ENCODE data around the gene ECSCR. TPM values are rescaled to one million over a fixed set of nuclear protein-coding genes. Genes with fewer than 3 reads are reported as not detected.
A peak's percentile ranks its signal among the peaks of the same experiment; 100 is the strongest.
"Not testable (repeated sequence)": the region's sequence is repeated elsewhere in the genome, so short reads cannot be mapped to it uniquely, and the experiment has no call there.

Gene ECSCR
- total RNA-seq, 1 donor from 2014 or later, result 48.8 TPM

GRCh38 chr5:139482050-139482889, 19.7 kb upstream of the ECSCR start, which contains the start of gene STING1:
STING1 (minus strand) TSS chr5:139482758; CDS start chr5:139481704, 1,054 bp downstream.
- H3K9me3 ChIP-seq, result no peaks in the 10 kb centered on the region
- H3K27me3 ChIP-seq (ENCODE audit: low read depth), result no peaks in the 10 kb centered on the region
- H3K4me3 ChIP-seq, result peak within 1 kb of the TSS; percentile 76
- no peak for TF ChIP-seq CTCF (IDR thresholded peaks at IDR 0.05)
- peak within 1 kb of the TSS; percentile 99 for H3K27ac ChIP-seq
- peak; percentile 91 for DNase-seq
- H3K4me1 ChIP-seq, result peaks cover 50% of the 10 kb centered on the region
- H3K36me3 ChIP-seq, result peaks cover 36% of the 10 kb centered on the region
- ATAC-seq, result peak; percentile 87 to 90
- intact Hi-C loops (cut with DNase I), result no loop called here

GRCh38 chr5:139481580-139482049, 19.1 kb upstream of the ECSCR start:
- Histone ChIP-seq H3K36me3 (peaks cover 42% of the 10 kb centered on the region), H3K4me1 (peaks cover 50% of the 10 kb centered on the region), H3K9me3 (no peaks in the 10 kb centered on the region), H3K4me3 (peak overlapping the region; percentile 76), H3K27me3 (ENCODE audit: low read depth) (no peaks in the 10 kb centered on the region), H3K27ac (peak overlapping the region; percentile 99)
- peak; percentile 32 for TF ChIP-seq CTCF (IDR thresholded peaks at IDR 0.05)
- ATAC-seq (peak; percentile 54 to 66), DNase-seq (peak; percentile 70)
- intact Hi-C loops (cut with DNase I), result no loop called here

DNA sequence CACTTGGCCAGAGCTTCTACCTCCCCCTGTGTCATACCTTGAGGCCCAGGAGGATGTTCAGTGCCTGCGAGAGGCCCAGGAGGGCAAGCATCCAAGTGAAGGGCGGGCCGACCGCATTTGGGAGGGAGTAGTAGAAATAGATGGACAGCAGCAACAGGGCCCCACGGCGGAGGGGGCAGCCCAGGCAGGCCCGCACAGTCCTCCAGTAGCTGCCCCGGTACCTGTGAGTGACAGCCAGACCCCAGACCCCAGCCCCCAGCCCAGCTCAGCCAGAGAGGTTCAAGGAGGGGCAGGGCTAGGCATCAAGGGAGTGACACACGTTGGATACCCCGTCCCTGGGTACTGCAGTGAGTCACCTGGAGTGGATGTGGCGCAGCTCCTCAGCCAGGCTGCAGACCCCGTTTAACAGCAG, 18.6 kb upstream of the ECSCR start:
- ATAC-seq (peak; percentile 32 to 43), DNase-seq (peak; percentile 70)
- Histone ChIP-seq H3K4me3 (peak overlapping the region; percentile 76), H3K4me1 (peaks cover 52% of the 10 kb centered on the region), H3K27me3 (ENCODE audit: low read depth) (no peaks in the 10 kb centered on the region), H3K27ac (peak overlapping the region; percentile 99), H3K9me3 (no peaks in the 10 kb centered on the region), H3K36me3 (peaks cover 47% of the 10 kb centered on the region)
- no peak for TF ChIP-seq CTCF (IDR thresholded peaks at IDR 0.05)
- intact Hi-C loops (cut with DNase I), result no loop called here

DNA sequence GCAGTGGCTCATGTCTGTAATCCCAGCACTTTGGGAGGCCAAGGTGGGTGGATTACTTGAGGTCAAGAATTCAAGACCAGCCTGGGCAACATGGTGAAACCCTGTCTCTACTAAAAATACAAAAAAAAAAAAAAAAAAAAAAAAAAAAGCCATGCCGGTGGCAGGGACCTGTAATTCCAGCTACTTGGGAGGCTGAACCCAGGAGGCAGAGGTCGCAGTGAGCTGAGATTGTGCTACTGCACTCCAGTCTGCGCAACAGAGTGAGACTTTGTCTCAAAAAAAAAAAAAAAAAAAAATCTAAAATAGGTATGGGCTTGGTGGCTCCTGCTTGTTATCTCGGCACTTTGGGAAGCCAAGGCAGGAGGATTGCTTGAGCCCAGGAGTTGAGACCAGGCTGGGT, 17.2 kb upstream of the ECSCR start:
- H3K27me3 ChIP-seq (ENCODE audit: low read depth); H3K27ac ChIP-seq; ATAC-seq; H3K9me3 ChIP-seq; H3K4me3 ChIP-seq; DNase-seq; intact Hi-C loops (cut with DNase I): not testable (repeated sequence)
- Histone ChIP-seq H3K36me3 (peaks cover 60% of the 10 kb centered on the region), H3K4me1 (peaks cover 66% of the 10 kb centered on the region)

DNA sequence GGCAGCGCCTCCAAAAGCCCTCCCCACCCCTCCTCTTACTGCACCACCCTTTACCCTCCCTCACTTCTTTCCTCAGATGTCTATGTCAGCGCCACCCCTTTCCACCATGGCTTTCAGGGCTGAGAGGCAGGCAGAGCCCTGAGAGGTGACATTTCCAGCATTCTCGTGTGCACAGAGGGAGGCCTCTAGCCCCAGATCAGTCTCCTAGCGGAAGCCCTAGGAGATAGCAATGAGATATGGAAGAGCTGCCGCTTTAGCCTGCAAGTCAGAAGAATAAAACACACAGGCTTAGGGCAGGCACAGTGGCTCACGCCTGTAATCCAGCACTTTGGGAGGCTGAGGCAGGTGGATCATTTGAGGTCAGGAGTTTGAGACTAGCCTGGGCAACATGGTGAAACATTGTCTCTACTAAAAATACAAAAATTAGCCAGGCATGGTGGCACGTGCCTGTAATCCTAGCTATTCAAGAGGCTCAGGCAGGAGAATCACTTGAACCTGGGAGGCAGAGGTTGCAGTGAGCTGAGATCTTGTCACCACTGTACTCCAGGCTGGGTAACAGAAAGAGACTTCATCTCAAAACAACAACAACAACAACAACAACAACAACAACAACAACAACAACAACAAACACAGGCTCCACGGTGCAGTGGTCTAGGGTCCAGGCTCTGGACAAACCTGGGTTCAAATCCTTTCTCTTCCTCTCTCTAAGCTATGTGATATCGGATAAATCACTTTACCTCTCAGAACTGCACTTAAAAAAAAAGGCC, 16.3 kb upstream of the ECSCR start:
- DNase-seq; H3K27me3 ChIP-seq (ENCODE audit: low read depth); H3K4me3 ChIP-seq; intact Hi-C loops (cut with DNase I); H3K9me3 ChIP-seq; H3K27ac ChIP-seq; ATAC-seq: not testable (repeated sequence)
- Histone ChIP-seq H3K4me1 (peaks cover 75% of the 10 kb centered on the region), H3K36me3 (peaks cover 63% of the 10 kb centered on the region)

GRCh38 chr5:139475865-139476617, 13.5 kb upstream of the ECSCR start:
- DNase-seq, result no peak
- H3K4me3 ChIP-seq, result no peak overlapping the region
- no peak for ATAC-seq
- TF ChIP-seq CTCF (IDR thresholded peaks at IDR 0.05), result no peak
- peaks cover 64% of the 10 kb centered on the region for H3K4me1 ChIP-seq
- peaks cover 63% of the 10 kb centered on the region for H3K36me3 ChIP-seq
- H3K27me3 ChIP-seq (ENCODE audit: low read depth), result no peaks in the 10 kb centered on the region
- peak overlapping the region; percentile 38 for H3K27ac ChIP-seq
- no peaks in the 10 kb centered on the region for H3K9me3 ChIP-seq
- intact Hi-C loops (cut with DNase I), result no loop called here

All from lower lobe of right lung (tissue), 2 donors.